IPS-NIHi11 (cell line): Measurements from ENCODE around the gene ZDHHC8.
A peak's percentile ranks its signal among the peaks of the same experiment; 100 is the strongest.

Experiments
- DNase-seq: peaks from one replicate; pipeline ENCODE4 v3.0.0; 2012; ENCODE audit warnings: mixed read lengths, low spot score

Gene ZDHHC8

GRCh38 chr22:20178915-20179227 lies 47.3 kb downstream of the ZDHHC8 start:
- no peak for DNase-seq

- no peak for DNase-seq
Observed at GRCh38 chr22:20179455-20180244, 48.0 kb downstream of the ZDHHC8 start.

- peak; percentile 78 for DNase-seq
Observed at GRCh38 chr22:20180245-20180630, 48.6 kb downstream of the ZDHHC8 start.

GRCh38 chr22:20180640-20181039 lies 49.0 kb downstream of the ZDHHC8 start:
- no peak for DNase-seq

- no peak for DNase-seq
Observed at GRCh38 chr22:20181194-20181883, 49.7 kb downstream of the ZDHHC8 start.

- DNase-seq: no peak
Observed at GRCh38 chr22:20181884-20182236, 50.3 kb downstream of the ZDHHC8 start.

GRCh38 chr22:20182365-20182764 lies 50.8 kb downstream of the ZDHHC8 start:
- DNase-seq: no peak

GRCh38 chr22:20183101-20183500 lies 51.5 kb downstream of the ZDHHC8 start:
- DNase-seq: no peak

GRCh38 chr22:20183823-20184222 lies 52.2 kb downstream of the ZDHHC8 start:
- DNase-seq: no peak

GRCh38 chr22:20184501-20185165 lies 53.0 kb downstream of the ZDHHC8 start:
- DNase-seq: no peak

- no peak for DNase-seq
Observed at GRCh38 chr22:20185750-20186149, 54.1 kb downstream of the ZDHHC8 start.

GRCh38 chr22:20186183-20186870 lies 54.7 kb downstream of the ZDHHC8 start:
- DNase-seq: peak; percentile 90

- no peak for DNase-seq
Observed at GRCh38 chr22:20186871-20187546, 55.4 kb downstream of the ZDHHC8 start.

- no peak for DNase-seq
Observed at GRCh38 chr22:20187777-20188566, 56.4 kb downstream of the ZDHHC8 start.

GRCh38 chr22:20188567-20188877 lies 56.9 kb downstream of the ZDHHC8 start:
- no peak for DNase-seq

GRCh38 chr22:20191000-20191515 lies 59.5 kb downstream of the ZDHHC8 start:
- DNase-seq: no peak

- DNase-seq: no peak
Observed at GRCh38 chr22:20191803-20192202, 60.2 kb downstream of the ZDHHC8 start.

GRCh38 chr22:20192293-20192971 lies 60.8 kb downstream of the ZDHHC8 start:
- DNase-seq: no peak

GRCh38 chr22:20192972-20193760 lies 61.6 kb downstream of the ZDHHC8 start:
- DNase-seq: no peak
